Small intestine (tissue), 16 donors: ENCODE data around the gene TMEM242. TPM values are rescaled to one million over a fixed set of nuclear protein-coding genes. Genes with fewer than 3 reads are reported as not detected.

Experiments
- DNase-seq, 2 donors: peaks; one replicate each; pipeline versions ENCODE4 v3.0.0 to v3.0.0-alpha.2; 2013
- FAIRE-seq: peaks from 2 replicates; lab custom pipeline; 2012; peaks lifted over from hg19 to GRCh38; lab: Jason Lieb, UNC
- H3K27ac ChIP-seq, 3 donors: one replicate each; pipeline ENCODE4 v1.5.1; 2013; ENCODE audit warnings: low read length in 2 of 3, mild to moderate bottlenecking in 2 of 3, control low read depth in 1 of 3, inconsistent platforms in 1 of 3, low read depth in 1 of 3, moderate library complexity in 1 of 3
- H3K27me3 ChIP-seq, 3 donors: one replicate each; pipeline ENCODE4 v1.6.1; 2013; ENCODE audit warnings: low read length in 3 of 3, inconsistent platforms in 1 of 3; ENCODE audit not compliant: control insufficient read depth in 3 of 3, insufficient read depth in 3 of 3
- H3K36me3 ChIP-seq, 3 donors: one replicate each; pipeline ENCODE4 v1.6.1; 2013; ENCODE audit warnings: low read length in 3 of 3, inconsistent platforms in 1 of 3, low read depth in 1 of 3, mild to moderate bottlenecking in 1 of 3, moderate library complexity in 1 of 3; ENCODE audit not compliant: control insufficient read depth in 3 of 3, insufficient read depth in 2 of 3
- H3K4me1 ChIP-seq, 3 donors: one replicate each; pipeline ENCODE4 v1.6.1; 2013; ENCODE audit warnings: low read length in 2 of 3, inconsistent platforms in 1 of 3, low read depth in 1 of 3, mild to moderate bottlenecking in 1 of 3, moderate library complexity in 1 of 3; ENCODE audit not compliant: control insufficient read depth in 3 of 3, insufficient read depth in 2 of 3
- H3K4me3 ChIP-seq, 3 donors: one replicate each; pipeline ENCODE4 v1.5.1; 2013; ENCODE audit warnings: low read length in 3 of 3, control low read depth in 1 of 3, inconsistent platforms in 1 of 3, low read depth in 1 of 3, mild to moderate bottlenecking in 1 of 3, moderate library complexity in 1 of 3
- H3K9me3 ChIP-seq, 2 donors: one replicate each; pipeline ENCODE4 v1.6.1; 2013; ENCODE audit warnings: low read depth in 1 of 2, low read length in 1 of 2; ENCODE audit not compliant: control insufficient read depth in 2 of 2, insufficient read depth in 1 of 2
- WGBS, 3 donors: extraction: QIAGEN DNeasy Blood & Tissue Kit; methylation state at CpG; one replicate each; pipeline ENCODE4 v1.1.7; 2013; 5-methylcytosine and 5-hydroxymethylcytosine counted together
- long read RNA-seq, 10 donors: transcript quantifications; one replicate each; lab custom pipeline, GENCODE V29; 2026
- polyA plus RNA-seq, 4 donors: library from polyadenylated mRNA; stranded (reverse) in 3 of 4; unstranded in 1 of 4; fragments of 200-250 nt in 3 of 4; fragments of 120-200 nt in 1 of 4; gene quantifications; one replicate each; pipeline versions ENCODE4 v1.2.1 to v1.2.3, GENCODE V29; 2013
- donor health status: healthy with polysubstance abuse.
- donor health status: control.
- donor health status: control.
- donor health status: Bipolar disorder and iron deficiency.
- donor health status: healthy.

TMEM242 gene
- 1 to 10 TPM; 3.8 to 9.5 (median 5.7) TPM for polyA plus RNA-seq
- long read RNA-seq, donor 1, full-length matches to known transcripts, result 19 of 33 reads
- long read RNA-seq, donor 1, partial matches to known transcripts, result 14 of 33 reads
- long read RNA-seq, donor 1, other reads (novel, unspliced or antisense), result 0 of 33 reads
- long read RNA-seq, donor 2, full-length matches to known transcripts, result 5 of 5 reads
- long read RNA-seq, donor 2, partial matches to known transcripts, result 0 of 5 reads
- long read RNA-seq, donor 2, other reads (novel, unspliced or antisense), result 0 of 5 reads
- long read RNA-seq, donor 3, full-length matches to known transcripts, result 7 of 17 reads
- long read RNA-seq, donor 3, partial matches to known transcripts, result 10 of 17 reads
- long read RNA-seq, donor 3, other reads (novel, unspliced or antisense), result 0 of 17 reads
- long read RNA-seq, donor 4, result 0 reads
- long read RNA-seq, donor 5, full-length matches to known transcripts, result 1 of 1 reads
- long read RNA-seq, donor 5, partial matches to known transcripts, result 0 of 1 reads
- long read RNA-seq, donor 5, other reads (novel, unspliced or antisense), result 0 of 1 reads
- long read RNA-seq, donor 6, full-length matches to known transcripts, result 7 of 7 reads
- long read RNA-seq, donor 6, partial matches to known transcripts, result 0 of 7 reads
- long read RNA-seq, donor 6, other reads (novel, unspliced or antisense), result 0 of 7 reads
- long read RNA-seq, donor 7, full-length matches to known transcripts, result 39 of 64 reads
- long read RNA-seq, donor 7, partial matches to known transcripts, result 25 of 64 reads
- long read RNA-seq, donor 7, other reads (novel, unspliced or antisense), result 0 of 64 reads
- long read RNA-seq, donor 8, result 0 reads
- long read RNA-seq, donor 9, partial matches to known transcripts, result 0 of 1 reads
- long read RNA-seq, donor 9, other reads (novel, unspliced or antisense), result 0 of 1 reads
- long read RNA-seq, donor 10, full-length matches to known transcripts, result 18 of 18 reads
- long read RNA-seq, donor 10, partial matches to known transcripts, result 0 of 18 reads
- long read RNA-seq, donor 10, other reads (novel, unspliced or antisense), result 0 of 18 reads

- peaks cover 0 to 16% (median 0%) of the 10 kb centered on the region in 3 donors for H3K4me1 ChIP-seq
- no peaks in the 10 kb centered on the region for H3K27me3 ChIP-seq
- peaks cover 0 to 9% (median 2%) of the 10 kb centered on the region in 3 donors for H3K36me3 ChIP-seq
- H3K9me3 ChIP-seq, result no peaks in the 10 kb centered on the region
- peak within 1 kb of the TSS; percentile 70 to 85 (median 74) for H3K4me3 ChIP-seq
- peak; percentile 93 to 97 for DNase-seq
- FAIRE-seq, result no peak
- H3K27ac ChIP-seq, result peak within 1 kb of the TSS; percentile 91 to 93 (median 91)
- WGBS, 3 donors, result 0% methylated on average over 38 to 42 of the region's 42 CpGs
Observed at GRCh38 chr6:157323255-157323965, at the start of gene TMEM242. TSS of gene TMEM242 (minus strand) at chr6:157323519. CDS start at chr6:157323499, 20 bp downstream.

DNA sequence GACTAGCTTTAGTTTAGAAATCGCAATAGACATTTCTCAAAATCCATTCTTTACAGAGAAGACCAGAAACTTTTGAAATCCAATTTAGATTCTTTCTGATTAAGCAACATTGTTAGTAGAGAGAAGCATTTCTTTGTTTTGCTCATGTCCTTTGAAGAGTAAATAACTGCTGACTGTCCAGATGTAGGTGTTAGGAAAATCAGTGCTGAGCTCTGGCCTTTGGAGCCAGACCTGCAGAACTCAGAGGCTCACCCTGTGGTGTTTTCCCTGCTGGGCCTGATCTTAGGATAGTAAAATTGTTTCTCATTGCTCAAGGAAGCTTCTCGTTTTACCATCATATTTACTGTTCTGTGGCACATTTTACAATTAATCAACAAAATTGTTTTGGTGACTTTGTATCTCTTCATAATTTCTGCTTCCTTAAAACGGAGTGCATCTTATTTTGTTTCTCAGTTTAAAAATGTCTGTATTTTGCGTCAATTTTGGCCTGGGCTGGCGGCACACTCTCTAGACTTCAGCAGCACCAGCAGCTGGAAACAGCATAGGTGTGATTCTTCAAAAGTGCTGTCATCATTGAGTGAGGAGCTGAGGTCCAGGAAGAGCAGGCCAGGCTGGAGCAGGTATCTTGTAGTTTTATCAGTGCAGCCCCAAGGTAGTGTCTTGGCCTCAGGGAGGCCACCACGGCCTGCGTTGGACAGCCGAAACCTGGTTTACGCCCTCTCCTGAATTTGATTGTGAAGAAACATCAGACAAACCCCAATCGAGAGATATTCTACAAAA is 49.4 kb upstream of the TMEM242 start:
- no peak overlapping the region for H3K27ac ChIP-seq
- H3K9me3 ChIP-seq, result no peaks in the 10 kb centered on the region
- WGBS, 3 donors, result 92 to 93% (median 93%) methylated on average over 10 of the region's 10 CpGs
- H3K36me3 ChIP-seq, result no peaks in the 10 kb centered on the region
- DNase-seq, result no peak
- no peak for FAIRE-seq
- H3K4me3 ChIP-seq, result no peak overlapping the region
- H3K27me3 ChIP-seq, result no peaks in the 10 kb centered on the region
- H3K4me1 ChIP-seq, result no peaks in the 10 kb centered on the region

- DNase-seq (no peak), FAIRE-seq (no peak)
- Histone ChIP-seq H3K4me3 (no peak overlapping the region), H3K4me1 (no peaks in the 10 kb centered on the region), H3K27me3 (peaks cover 0 to 2% (median 0%) of the 10 kb centered on the region in 3 donors), H3K9me3 (peaks cover 0 to 2% of the 10 kb centered on the region in 2 donors), H3K36me3 (no peaks in the 10 kb centered on the region), H3K27ac (no peak overlapping the region)
- 87 to 95% (median 90%) methylated on average over 1 of the region's 1 CpG for WGBS, 3 donors
Observed at GRCh38 chr6:157370755-157371154, 47.4 kb upstream of the TMEM242 start.

- Histone ChIP-seq H3K27ac (no peak overlapping the region), H3K4me3 (no peak overlapping the region), H3K36me3 (no peaks in the 10 kb centered on the region), H3K27me3 (peaks cover 0 to 2% (median 0%) of the 10 kb centered on the region in 3 donors), H3K9me3 (peaks cover 0 to 2% of the 10 kb centered on the region in 2 donors), H3K4me1 (no peaks in the 10 kb centered on the region)
- FAIRE-seq (no peak), DNase-seq (no peak)
- 79 to 84% (median 80%) methylated on average over 7 of the region's 7 CpGs for WGBS, 3 donors
Observed at GRCh38 chr6:157368359-157369049, 45.2 kb upstream of the TMEM242 start.

DNA sequence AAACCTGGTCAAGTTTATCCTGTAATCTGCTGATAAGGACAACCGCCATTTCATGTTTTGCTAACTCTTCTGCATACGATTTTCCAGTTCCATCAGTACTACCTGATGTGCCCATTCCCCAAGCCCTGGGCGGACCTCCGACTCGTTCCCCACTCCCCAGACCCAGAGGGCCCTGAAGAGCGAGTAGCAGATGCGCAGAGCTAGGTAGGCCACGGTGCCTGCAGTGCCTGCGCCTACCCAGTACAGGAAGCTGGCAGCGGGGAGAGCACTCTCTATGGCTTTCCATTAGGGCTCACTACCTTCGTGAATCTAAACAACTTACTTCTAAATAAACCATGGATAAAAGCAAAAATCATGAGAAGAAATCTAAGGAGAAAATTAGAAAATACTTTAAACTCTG is 43.3 kb upstream of the TMEM242 start:
- H3K27ac ChIP-seq, result no peak overlapping the region
- FAIRE-seq, result no peak
- WGBS, 3 donors, result 90 to 94% (median 92%) methylated on average over 11 of the region's 11 CpGs
- DNase-seq, result no peak
- H3K27me3 ChIP-seq, result peaks cover 0 to 2% (median 0%) of the 10 kb centered on the region in 3 donors
- H3K4me3 ChIP-seq, result no peak overlapping the region
- no peaks in the 10 kb centered on the region for H3K4me1 ChIP-seq
- H3K9me3 ChIP-seq, result peaks cover 0 to 2% of the 10 kb centered on the region in 2 donors
- no peaks in the 10 kb centered on the region for H3K36me3 ChIP-seq

DNA sequence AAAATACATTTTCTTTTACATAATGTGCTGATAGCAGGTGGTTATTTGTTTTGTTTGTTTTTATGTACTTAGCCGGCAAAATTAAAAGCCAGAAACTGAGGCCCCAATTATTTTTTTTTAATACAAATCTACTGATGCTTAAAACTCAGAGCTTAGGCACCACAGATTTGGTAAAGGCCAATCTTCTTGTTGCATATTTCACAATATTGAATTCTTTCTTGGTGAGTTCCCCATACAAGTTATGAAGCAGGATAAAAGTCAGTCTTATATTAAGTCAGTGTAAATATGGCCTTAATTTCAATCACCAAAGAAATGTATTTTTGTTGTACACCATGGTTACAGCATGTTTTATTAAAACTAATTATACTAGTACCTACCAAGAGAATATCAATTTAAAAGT is 41.4 kb upstream of the TMEM242 start:
- Histone ChIP-seq H3K27ac (no peak overlapping the region), H3K9me3 (peaks cover 0 to 2% of the 10 kb centered on the region in 2 donors), H3K36me3 (no peaks in the 10 kb centered on the region), H3K4me1 (no peaks in the 10 kb centered on the region), H3K4me3 (no peak overlapping the region), H3K27me3 (peaks cover 0 to 2% (median 0%) of the 10 kb centered on the region in 3 donors)
- FAIRE-seq (no peak), DNase-seq (no peak)
- 96 to 98% (median 97%) methylated on average over 1 of the region's 1 CpG for WGBS, 3 donors

DNA sequence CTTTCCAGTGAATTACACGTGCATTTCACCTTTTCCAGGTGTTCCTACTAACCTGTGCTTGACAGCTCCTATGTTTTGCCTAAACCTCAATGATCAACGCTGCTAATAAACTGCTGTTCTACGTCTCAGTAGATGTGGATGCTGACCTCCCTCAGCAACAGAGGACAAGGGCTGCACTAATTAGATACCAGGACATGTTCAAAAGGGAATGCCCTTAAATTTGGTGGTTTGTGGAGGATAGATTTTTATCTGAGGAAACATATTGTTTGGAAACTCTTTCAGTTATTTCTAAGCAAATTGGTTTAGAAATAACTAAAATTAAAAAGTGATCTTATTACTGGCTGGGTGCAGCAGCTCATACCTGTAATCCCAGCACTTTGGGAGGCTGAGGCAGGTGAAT is 38.6 kb upstream of the TMEM242 start:
- no peak for DNase-seq
- Histone ChIP-seq H3K9me3 (peaks cover 0 to 2% of the 10 kb centered on the region in 2 donors), H3K4me1 (no peaks in the 10 kb centered on the region), H3K27me3 (peaks cover 0 to 2% (median 0%) of the 10 kb centered on the region in 3 donors), H3K4me3 (no peak overlapping the region), H3K36me3 (no peaks in the 10 kb centered on the region), H3K27ac (no peak overlapping the region)
- WGBS, 3 donors, result 63 to 78% (median 69%) methylated on average over 3 of the region's 3 CpGs
- FAIRE-seq, result no peak
